ENCODE results near the gene RPL13A.

The RPL13A gene

GRCh38 chr19:49518033-49518432, 30.6 kb downstream of the RPL13A start:
- no peak overlapping the region for H3K4me3 ChIP-seq (replicated peaks in 1 of 2; ENCODE audit: low read depth in 2 of 2, low read length in 2 of 2)
- TF ChIP-seq CTCF (IDR thresholded peaks at IDR 0.05; ENCODE audit: low read depth, low read length) = no peak
- no peak for DNase-seq (ENCODE audit: low read depth in 2 of 2)

GRCh38 chr19:49520705-49521319, 33.4 kb downstream of the RPL13A start:
- TF ChIP-seq CTCF (IDR thresholded peaks at IDR 0.05; ENCODE audit: low read depth, low read length) = no peak
- H3K4me3 ChIP-seq (replicated peaks in 1 of 2; ENCODE audit: low read depth in 2 of 2, low read length in 2 of 2) = no peak overlapping the region
- DNase-seq (ENCODE audit: low read depth in 2 of 2) = no peak

- no peak overlapping the region for H3K4me3 ChIP-seq (replicated peaks in 1 of 2; ENCODE audit: low read depth in 2 of 2, low read length in 2 of 2)
- DNase-seq (ENCODE audit: low read depth in 2 of 2) = no peak
- TF ChIP-seq CTCF (IDR thresholded peaks at IDR 0.05; ENCODE audit: low read depth, low read length) = no peak
Measured at GRCh38 chr19:49524812-49525455, 37.5 kb downstream of the RPL13A start.

GRCh38 chr19:49528211-49528771, 40.9 kb downstream of the RPL13A start:
- H3K4me3 ChIP-seq (replicated peaks in 1 of 2; ENCODE audit: low read depth in 2 of 2, low read length in 2 of 2) = peak overlapping the region; percentile 64 to 74
- peak; percentile 66 to 77 for DNase-seq (ENCODE audit: low read depth in 2 of 2)
- TF ChIP-seq CTCF (IDR thresholded peaks at IDR 0.05; ENCODE audit: low read depth, low read length) = no peak

- no peak overlapping the region for H3K4me3 ChIP-seq (replicated peaks in 1 of 2; ENCODE audit: low read depth in 2 of 2, low read length in 2 of 2)
- no peak for DNase-seq (ENCODE audit: low read depth in 2 of 2)
- no peak for TF ChIP-seq CTCF (IDR thresholded peaks at IDR 0.05; ENCODE audit: low read depth, low read length)
Measured at GRCh38 chr19:49530708-49531107, 43.3 kb downstream of the RPL13A start.

- peak overlapping the region; percentile 47 to 57 for H3K4me3 ChIP-seq (replicated peaks in 1 of 2; ENCODE audit: low read depth in 2 of 2, low read length in 2 of 2)
Measured at GRCh38 chr19:49533551-49534488, 46.4 kb downstream of the RPL13A start.

More at GRCh38 chr19:49533551-49534488, 46.4 kb downstream of the RPL13A start:
- DNase-seq (ENCODE audit: low read depth in 2 of 2) = peak; percentile 50 to 61
- TF ChIP-seq CTCF (IDR thresholded peaks at IDR 0.05; ENCODE audit: low read depth, low read length) = no peak
